K562 (cell line): ENCODE measurements around the gene PPP4R4. TPM values are rescaled to one million over a fixed set of nuclear protein-coding genes. Genes with fewer than 3 reads are reported as not detected.

Source experiments
- BDP1 ChIP-seq: IDR thresholded peaks from 3 replicates; pipeline ENCODE4 v1.6.1; 2011; ENCODE audit not compliant: insufficient read length, insufficient read depth
- CHD4 ChIP-seq: fragments of 200-600 bp; sonication (generic); IDR thresholded peaks from 3 replicates; pipeline ENCODE4 v1.6.1; 2012; ENCODE audit warnings: low read depth, mild to moderate bottlenecking, mixed read lengths, low read length, inconsistent platforms; ENCODE audit not compliant: insufficient read depth, insufficient replicate concordance, poor library complexity, severe bottlenecking
- DPF2 ChIP-seq: fragments of 450-650 bp; IDR thresholded peaks from 2 replicates; pipeline ENCODE4 v1.6.1; 2016
- HMG20B ChIP-seq: fragments of 250-450 bp; sonication (Bioruptor Pico); IDR thresholded peaks from 2 replicates; pipeline ENCODE4 v1.5.0; 2021; ENCODE audit warnings: mild to moderate bottlenecking
- MCM2 ChIP-seq: fragments of 450-650 bp; IDR thresholded peaks from 2 replicates; pipeline ENCODE4 v1.6.1; 2017; ENCODE audit warnings: low read depth, mild to moderate bottlenecking
- PBX2 ChIP-seq, 2 experiments: IDR thresholded peaks in 1 of 2; conservative IDR thresholded peaks in 1 of 2; 2 replicates each; pipeline ENCODE4 v1.6.1; 2016; ENCODE audit warnings: low read depth in 2 of 2, mild to moderate bottlenecking in 1 of 2, missing compliant biosample characterization in 1 of 2, missing genetic modification characterization in 1 of 2, moderate library complexity in 1 of 2
- PRPF4 ChIP-seq: fragments of 200-400 bp; formaldehyde crosslinking; IDR thresholded peaks from one replicate; pipeline ENCODE4 v1.6.1; 2017; ENCODE audit warnings: low read length, low read depth, mild to moderate bottlenecking; ENCODE audit not compliant: insufficient read depth, poor library complexity, severe bottlenecking
- SP1 ChIP-seq: sonication (generic); formaldehyde crosslinking; IDR thresholded peaks from 2 replicates; pipeline ENCODE4 v1.8.1; 2022; ENCODE audit warnings: mild to moderate bottlenecking, missing genetic modification reagents
- TARDBP ChIP-seq: fragments of 450-650 bp; IDR thresholded peaks from 2 replicates; pipeline ENCODE4 v1.6.1; 2016
- XRCC5 ChIP-seq: fragments of 200-400 bp; formaldehyde crosslinking; IDR thresholded peaks from 2 replicates; pipeline ENCODE4 v1.6.1; 2017; ENCODE audit warnings: low read depth, mild to moderate bottlenecking, low read length
- ZBTB5 ChIP-seq: fragments of 450-650 bp; IDR thresholded peaks from 2 replicates; pipeline ENCODE4 v1.6.1; 2017; ENCODE audit warnings: antibody characterized with exemption
- ZNF174 ChIP-seq: fragments of 250-450 bp; sonication (Bioruptor Pico); IDR thresholded peaks from 2 replicates; pipeline ENCODE4 v1.4.0; 2020; ENCODE audit warnings: mild to moderate bottlenecking
- ZNF282 ChIP-seq: sonication (generic); formaldehyde crosslinking; IDR thresholded peaks from 2 replicates; pipeline ENCODE4 v1.8.1; 2023; ENCODE audit warnings: missing genetic modification reagents
- ZNF408 ChIP-seq: fragments of 250-450 bp; sonication (Bioruptor Pico); IDR thresholded peaks from 2 replicates; pipeline ENCODE4 v1.4.0; 2020; ENCODE audit warnings: low read depth, mild to moderate bottlenecking, moderate library complexity
- polyA plus RNA-seq, 8 experiments: library from polyadenylated mRNA; depleted of rRNA in 4 of 8; stranded (reverse) in 5 of 8; unstranded in 3 of 8; fragments of >200 nt; fragmentation: Nextera tagmentation in 2 of 8; fragmentation: Illumina TruSeq in 1 of 8; extraction: Ambion mirVana in 2 of 8; extraction: Trizol in 1 of 8; gene quantifications; 2 replicates each; pipeline versions ENCODE4 v1.2.1 to v1.2.3, GENCODE V29; 2011 to 2014; ENCODE audit warnings: inconsistent platforms in 1 of 8, missing spikeins in 1 of 8
- total RNA-seq, 7 experiments: library from RNA; depleted of rRNA in 6 of 7; stranded (reverse); fragments of >200 nt in 6 of 7; fragmentation: Illumina TruSeq in 2 of 7; extraction: Trizol in 2 of 7; gene quantifications; 2 replicates each; pipeline versions ENCODE4 v1.2.1 to v1.2.3, GENCODE V29; 2011 to 2021; ENCODE audit warnings: low replicate concordance in 1 of 7

PPP4R4 gene
- total and polyA plus RNA-seq, 9 of the 15 experiments (the other 6 are each of a cell fraction or from before 2014, with no cell fraction given) = 0.11 to 0.26 TPM; not detected in 7

- TF ChIP-seq ZNF174 (CRISPR knock-in tag) (no peak), ZNF282 (no peak), DPF2 (no peak), MCM2 (no peak), ZNF408 (CRISPR knock-in tag) (no peak), CHD4 (no peak), PBX2 (CRISPR knock-in tag; IDR thresholded peaks at IDR 0.05; ENCODE audit: low read depth) (no peak), PBX2 (tag; conservative IDR thresholded peaks at IDR 0.05; ENCODE audit: low read depth) (no peak), PRPF4 (no peak), ZBTB5 (no peak), BDP1 (no peak), SP1 (CRISPR knock-in tag) (no peak), XRCC5 (no peak), HMG20B (CRISPR knock-in tag) (no peak), TARDBP (no peak)
- TF ChIP-seq, all 486 proteins: peak for 6
Measured at GRCh38 chr14:94173471-94173884, 644 bp upstream of the PPP4R4 start (continued).
